Thymus (tissue), 11 donors: ENCODE data around the gene UQCC5. TPM values are rescaled to one million over a fixed set of nuclear protein-coding genes. Genes with fewer than 3 reads are reported as not detected.

ENCODE experiments used
- DNase-seq, 9 donors: peaks; one replicate each; pipeline ENCODE4 v3.0.0-alpha.2; 2013; ENCODE audit warnings: low spot score in 9 of 9, low read depth in 6 of 9, missing footprints in 1 of 9
- H3K27ac ChIP-seq, 2 donors: one replicate each; pipeline ENCODE4 v1.5.1; 2013; ENCODE audit warnings: control low read depth in 1 of 2, low read depth in 1 of 2, low read length in 1 of 2, mild to moderate bottlenecking in 1 of 2, moderate library complexity in 1 of 2
- H3K27me3 ChIP-seq, 2 donors: one replicate each; pipeline ENCODE4 v1.5.1; 2013; ENCODE audit warnings: low read length in 1 of 2; ENCODE audit not compliant: control insufficient read depth in 2 of 2, insufficient read depth in 1 of 2
- H3K36me3 ChIP-seq, 2 donors: one replicate each; pipeline ENCODE4 v1.5.1; 2013; ENCODE audit warnings: low read length in 1 of 2, mild to moderate bottlenecking in 1 of 2, moderate library complexity in 1 of 2; ENCODE audit not compliant: control insufficient read depth in 2 of 2, insufficient read depth in 2 of 2
- H3K4me1 ChIP-seq, 2 donors: one replicate each; pipeline ENCODE4 v1.5.1; 2013; ENCODE audit warnings: low read length in 2 of 2; ENCODE audit not compliant: control insufficient read depth in 2 of 2, insufficient read depth in 2 of 2
- H3K4me3 ChIP-seq, 2 donors: one replicate each; pipeline ENCODE4 v1.5.1; 2013; ENCODE audit warnings: low read length in 2 of 2, control low read depth in 1 of 2, mild to moderate bottlenecking in 1 of 2
- H3K9me3 ChIP-seq, 2 donors: one replicate each; pipeline ENCODE4 v1.5.1; 2013; ENCODE audit warnings: low read length in 1 of 2, mild to moderate bottlenecking in 1 of 2; ENCODE audit not compliant: control insufficient read depth in 2 of 2, insufficient read depth in 1 of 2
- WGBS: extraction: QIAGEN DNeasy Blood & Tissue Kit; methylation state at CpG from one replicate; pipeline ENCODE4 v1.1.7; 2013; 5-methylcytosine and 5-hydroxymethylcytosine counted together
- polyA plus RNA-seq: library from polyadenylated mRNA; stranded (reverse); fragments of 200-250 nt; gene quantifications from one replicate; pipeline ENCODE4 v1.2.3, GENCODE V29; 2013
- total RNA-seq: library from RNA; stranded (reverse); fragments of 120-200 nt; gene quantifications from one replicate; pipeline ENCODE4 v1.2.4, GENCODE V29; 2013
- donor health status: healthy.

The UQCC5 gene
- total and polyA plus RNA-seq, 2 donors, result 15.5 to 30.3 TPM

DNA sequence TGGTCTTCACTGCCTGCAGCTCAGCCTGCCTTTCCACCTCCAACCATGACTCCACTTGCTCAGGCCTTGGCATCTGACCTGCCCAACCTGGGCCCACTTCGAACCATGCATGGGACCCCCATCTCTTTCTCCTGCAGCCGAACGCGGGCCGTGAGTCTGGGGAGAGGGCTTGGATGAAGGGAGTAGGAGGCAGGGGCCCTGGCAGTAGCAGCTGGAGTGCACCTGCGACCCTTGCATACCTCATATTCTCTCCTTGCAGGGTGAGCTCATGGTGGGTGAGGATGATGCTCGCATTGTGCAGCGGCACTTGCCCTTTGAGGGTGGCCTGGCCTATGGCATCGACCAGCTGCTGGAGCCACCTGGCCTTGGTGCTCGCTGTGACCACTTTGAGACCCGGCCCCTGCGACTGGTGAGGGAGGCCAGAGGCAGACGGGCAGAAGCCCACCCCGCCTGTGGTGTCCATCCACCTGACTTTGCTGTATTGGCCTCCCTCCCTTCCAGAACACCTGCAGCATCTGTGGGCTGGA is 16.2 kb upstream of the UQCC5 start:
- no peak overlapping the region for H3K27ac ChIP-seq
- no peak for DNase-seq
- H3K4me1 ChIP-seq, result peaks cover 0 to under 1% of the 10 kb centered on the region in 2 donors
- no peaks in the 10 kb centered on the region for H3K9me3 ChIP-seq
- H3K4me3 ChIP-seq, result no peak overlapping the region
- H3K27me3 ChIP-seq, result no peaks in the 10 kb centered on the region
- WGBS, result 96% methylated on average over 14 of the region's 14 CpGs
- no peaks in the 10 kb centered on the region for H3K36me3 ChIP-seq

DNA sequence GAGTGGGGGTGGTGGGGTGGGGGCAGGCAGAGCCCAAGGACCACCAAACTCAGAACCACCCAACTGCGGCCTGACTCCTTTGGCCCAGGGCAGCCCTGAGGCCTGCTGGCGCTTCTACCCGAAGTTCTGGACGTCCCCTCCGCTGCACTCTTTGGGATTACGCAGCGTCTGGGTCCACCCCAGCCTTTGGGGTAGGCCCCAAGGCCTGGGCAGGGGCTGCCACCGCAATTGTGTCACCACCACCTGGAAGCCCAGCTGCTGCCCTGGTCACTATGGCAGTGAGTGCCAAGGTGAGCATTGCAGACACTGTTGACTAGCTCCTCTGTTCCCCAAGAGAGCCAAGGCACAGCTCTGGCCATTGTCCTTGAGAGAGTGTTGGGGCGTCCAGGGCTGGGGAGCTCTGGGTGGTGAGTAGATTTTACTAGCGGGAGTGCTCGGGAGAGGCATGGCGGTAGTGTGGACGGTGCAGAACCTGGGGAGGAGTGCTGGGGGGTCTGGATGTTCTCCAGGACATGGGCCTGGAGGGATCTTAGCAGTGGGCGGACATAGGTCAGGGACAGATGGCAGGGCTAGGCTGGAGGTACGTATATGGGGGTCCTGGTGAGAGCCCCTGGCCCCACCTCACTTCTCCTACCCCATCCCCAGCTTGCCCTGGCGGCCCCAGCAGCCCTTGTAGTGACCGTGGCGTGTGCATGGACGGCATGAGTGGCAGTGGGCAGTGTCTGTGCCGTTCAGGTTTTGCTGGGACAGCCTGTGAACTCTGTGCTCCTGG is 15.5 kb upstream of the UQCC5 start:
- H3K9me3 ChIP-seq, result no peaks in the 10 kb centered on the region
- DNase-seq, result no peak
- no peak overlapping the region for H3K27ac ChIP-seq
- H3K27me3 ChIP-seq, result no peaks in the 10 kb centered on the region
- H3K36me3 ChIP-seq, result peaks cover 0 to 2% of the 10 kb centered on the region in 2 donors
- 95% methylated on average over 20 of the region's 20 CpGs for WGBS
- H3K4me3 ChIP-seq, result no peak overlapping the region
- peaks cover 0 to 4% of the 10 kb centered on the region in 2 donors for H3K4me1 ChIP-seq

DNA sequence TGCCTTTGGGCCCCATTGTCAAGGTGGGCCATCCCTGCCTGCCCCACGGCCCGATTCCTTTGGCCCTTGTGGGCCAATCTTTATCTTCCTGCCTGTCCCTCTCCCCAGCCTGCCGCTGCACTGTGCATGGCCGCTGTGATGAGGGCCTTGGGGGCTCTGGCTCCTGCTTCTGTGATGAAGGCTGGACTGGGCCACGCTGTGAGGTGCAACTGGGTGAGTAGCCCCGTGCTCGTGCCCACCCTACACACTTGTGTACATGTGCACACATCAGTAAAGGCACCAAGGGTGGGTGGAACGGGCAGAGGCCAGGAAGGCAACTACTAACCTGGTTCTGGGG is 14.9 kb upstream of the UQCC5 start:
- H3K27ac ChIP-seq, result no peak overlapping the region
- H3K36me3 ChIP-seq, result peaks cover 0 to 2% of the 10 kb centered on the region in 2 donors
- 98% methylated on average over 8 of the region's 8 CpGs for WGBS
- no peaks in the 10 kb centered on the region for H3K9me3 ChIP-seq
- DNase-seq, result no peak
- H3K4me1 ChIP-seq, result peaks cover 0 to 4% of the 10 kb centered on the region in 2 donors
- H3K4me3 ChIP-seq, result no peak overlapping the region
- H3K27me3 ChIP-seq, result no peaks in the 10 kb centered on the region

DNA sequence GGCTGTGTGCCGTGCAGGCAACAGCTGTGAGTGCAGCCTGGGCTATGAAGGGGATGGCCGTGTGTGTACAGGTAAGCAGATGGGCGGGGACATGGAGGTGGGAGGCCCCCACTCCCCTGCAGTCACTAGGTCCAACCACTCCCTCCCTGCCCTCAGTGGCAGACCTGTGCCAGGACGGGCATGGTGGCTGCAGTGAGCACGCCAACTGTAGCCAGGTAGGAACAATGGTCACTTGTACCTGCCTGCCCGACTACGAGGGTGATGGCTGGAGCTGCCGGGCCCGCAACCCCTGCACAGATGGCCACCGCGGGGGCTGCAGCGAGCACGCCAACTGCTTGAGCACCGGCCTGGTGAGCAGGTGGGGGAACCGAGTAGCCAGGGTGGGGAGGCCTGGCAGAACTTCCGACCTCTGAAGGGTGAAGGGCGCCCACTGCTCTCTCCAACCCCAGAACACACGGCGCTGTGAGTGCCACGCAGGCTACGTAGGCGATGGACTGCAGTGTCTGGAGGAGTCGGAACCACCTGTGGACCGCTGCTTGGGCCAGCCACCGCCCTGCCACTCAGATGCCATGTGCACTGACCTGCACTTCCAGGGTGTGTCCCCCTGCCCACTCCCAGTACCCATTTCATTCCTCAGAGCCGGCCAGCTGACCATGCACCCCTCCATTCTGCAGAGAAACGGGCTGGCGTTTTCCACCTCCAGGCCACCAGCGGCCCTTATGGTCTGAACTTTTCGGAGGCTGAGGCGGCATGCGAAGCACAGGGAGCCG is 14.3 kb upstream of the UQCC5 start:
- Histone ChIP-seq H3K36me3 (peaks cover 0 to 3% of the 10 kb centered on the region in 2 donors), H3K27ac (no peak overlapping the region), H3K4me3 (no peak overlapping the region), H3K9me3 (no peaks in the 10 kb centered on the region), H3K27me3 (no peaks in the 10 kb centered on the region), H3K4me1 (peaks cover 0 to 4% of the 10 kb centered on the region in 2 donors)
- no peak for DNase-seq
- WGBS, result 96% methylated on average over 33 of the region's 33 CpGs

DNA sequence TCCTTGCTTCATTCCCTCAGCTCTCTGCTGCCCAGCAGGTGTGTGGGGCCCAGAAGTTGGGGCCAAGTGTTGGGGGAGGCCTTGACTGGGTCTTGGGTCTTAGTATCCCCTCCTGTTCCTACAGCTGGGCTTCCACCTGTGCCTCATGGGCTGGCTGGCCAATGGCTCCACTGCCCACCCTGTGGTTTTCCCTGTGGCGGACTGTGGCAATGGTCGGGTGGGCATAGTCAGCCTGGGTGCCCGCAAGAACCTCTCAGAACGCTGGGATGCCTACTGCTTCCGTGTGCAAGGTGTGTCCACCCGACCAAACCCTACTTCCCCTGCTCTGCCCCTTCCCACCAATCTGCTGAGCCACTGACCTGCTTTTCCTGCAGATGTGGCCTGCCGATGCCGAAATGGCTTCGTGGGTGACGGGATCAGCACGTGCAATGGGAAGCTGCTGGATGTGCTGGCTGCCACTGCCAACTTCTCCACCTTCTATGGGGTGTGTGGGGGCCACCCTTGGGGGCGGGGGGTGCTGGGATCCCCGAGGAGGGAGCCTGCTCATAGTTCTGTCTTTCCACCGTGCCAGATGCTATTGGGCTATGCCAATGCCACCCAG is 13.7 kb upstream of the UQCC5 start:
- Histone ChIP-seq H3K36me3 (peaks cover 1 to 10% of the 10 kb centered on the region in 2 donors), H3K27me3 (no peaks in the 10 kb centered on the region), H3K4me1 (peaks cover 0 to 4% of the 10 kb centered on the region in 2 donors), H3K4me3 (no peak overlapping the region), H3K27ac (no peak overlapping the region), H3K9me3 (no peaks in the 10 kb centered on the region)
- WGBS, result 99% methylated on average over 14 of the region's 14 CpGs
- no peak for DNase-seq

DNA sequence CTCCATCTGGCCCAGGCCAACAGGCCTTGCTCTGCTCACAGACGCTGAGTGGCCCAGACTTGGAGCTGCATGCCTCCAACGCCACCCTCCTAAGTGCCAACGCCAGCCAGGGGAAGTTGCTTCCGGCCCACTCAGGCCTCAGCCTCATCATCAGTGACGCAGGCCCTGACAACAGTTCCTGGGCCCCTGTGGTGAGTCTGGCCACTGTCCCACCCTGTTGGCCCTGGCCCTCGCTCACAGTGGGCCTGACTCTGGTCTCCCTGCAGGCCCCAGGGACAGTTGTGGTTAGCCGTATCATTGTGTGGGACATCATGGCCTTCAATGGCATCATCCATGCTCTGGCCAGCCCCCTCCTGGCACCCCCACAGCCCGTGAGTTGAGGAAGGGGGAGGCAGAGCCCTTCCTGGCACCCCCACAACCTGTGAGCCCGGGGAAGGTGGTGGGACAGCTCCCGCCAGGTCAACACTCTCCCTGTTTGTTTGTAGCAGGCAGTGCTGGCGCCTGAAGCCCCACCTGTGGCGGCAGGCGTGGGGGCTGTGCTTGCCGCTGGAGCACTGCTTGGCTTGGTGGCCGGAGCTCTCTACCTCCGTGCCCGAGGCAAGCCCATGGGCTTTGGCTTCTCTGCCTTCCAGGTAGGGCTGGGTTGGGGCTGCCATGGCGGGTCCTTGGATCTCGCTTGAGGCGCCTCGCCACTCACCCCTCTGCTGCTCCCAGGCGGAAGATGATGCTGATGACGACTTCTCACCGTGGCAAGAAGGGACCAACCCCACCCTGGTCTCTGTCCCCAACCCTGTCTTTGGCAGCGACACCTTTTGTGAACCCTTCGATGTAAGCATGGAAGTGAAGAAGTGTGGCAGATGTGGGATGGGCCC is 12.8 kb upstream of the UQCC5 start:
- Histone ChIP-seq H3K27me3 (no peaks in the 10 kb centered on the region), H3K4me1 (peaks cover 0 to 4% of the 10 kb centered on the region in 2 donors), H3K4me3 (no peak overlapping the region), H3K27ac (no peak overlapping the region), H3K9me3 (no peaks in the 10 kb centered on the region), H3K36me3 (peaks cover 6 to 15% of the 10 kb centered on the region in 2 donors)
- 97% methylated on average over 26 of the region's 26 CpGs for WGBS
- no peak for DNase-seq

DNA sequence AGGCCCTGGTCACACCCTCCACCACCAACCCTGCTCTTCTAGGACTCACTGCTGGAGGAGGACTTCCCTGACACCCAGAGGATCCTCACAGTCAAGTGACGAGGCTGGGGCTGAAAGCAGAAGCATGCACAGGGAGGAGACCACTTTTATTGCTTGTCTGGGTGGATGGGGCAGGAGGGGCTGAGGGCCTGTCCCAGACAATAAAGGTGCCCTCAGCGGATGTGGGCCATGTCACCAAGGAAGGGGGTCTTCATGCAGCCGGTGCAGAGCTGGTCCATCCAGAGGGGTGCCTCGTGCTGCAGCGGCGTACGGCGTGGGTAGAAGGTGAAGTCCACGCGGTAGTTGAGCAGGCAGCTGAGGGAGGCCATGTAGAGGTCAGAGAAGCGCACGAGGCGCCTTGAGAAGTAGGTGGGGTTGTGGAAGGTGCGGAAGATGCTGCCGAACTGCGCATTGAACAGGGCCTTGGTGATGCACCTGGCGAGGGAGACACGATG is 12.1 kb upstream of the UQCC5 start:
- 97% methylated on average over 18 of the region's 18 CpGs for WGBS

More for the DNA sequence above, 12.1 kb upstream of the UQCC5 start:
- Histone ChIP-seq H3K27me3 (no peaks in the 10 kb centered on the region), H3K36me3 (peaks cover 6 to 20% of the 10 kb centered on the region in 2 donors), H3K4me3 (no peak overlapping the region), H3K27ac (no peak overlapping the region), H3K4me1 (peaks cover 0 to 4% of the 10 kb centered on the region in 2 donors), H3K9me3 (no peaks in the 10 kb centered on the region)
- no peak for DNase-seq
